Stromal cell of bone marrow (primary cell): ENCODE measurements around the gene TSPAN15.

Experiments
- DNase-seq: peaks from one replicate; pipeline ENCODE4 v3.0.0-alpha.2; 2012; ENCODE audit warnings: low read depth

TSPAN15 gene

GRCh38 chr10:69451209-69451783 is at the start of gene TSPAN15:
Gene TSPAN15, plus strand, starts transcription at chr10:69451465. Its CDS starts 130 bp downstream, at chr10:69451595.
- no peak for DNase-seq

DNA sequence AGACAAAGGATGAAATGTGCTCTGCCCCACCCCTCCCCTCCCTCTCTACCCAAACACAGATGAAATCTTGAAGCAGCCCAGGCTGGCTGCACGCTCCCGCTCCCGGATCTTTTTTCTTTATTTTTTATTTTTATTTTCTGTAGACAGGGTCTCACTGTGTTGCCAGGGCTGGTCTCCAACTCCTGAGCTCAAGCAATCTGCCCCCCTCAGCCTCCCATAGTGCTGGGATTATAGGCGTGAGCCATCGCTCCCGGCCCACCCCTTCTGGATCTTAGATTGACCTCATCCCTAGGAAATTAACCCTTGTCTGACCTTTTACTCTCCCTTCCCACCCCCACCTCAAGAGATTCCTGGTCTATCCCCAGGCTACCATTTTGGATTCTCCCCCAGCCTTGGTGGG is 48.9 kb upstream of the TSPAN15 start:
- DNase-seq = no peak

GRCh38 chr10:69403066-69403465 is 48.2 kb upstream of the TSPAN15 start:
- DNase-seq = no peak

DNA sequence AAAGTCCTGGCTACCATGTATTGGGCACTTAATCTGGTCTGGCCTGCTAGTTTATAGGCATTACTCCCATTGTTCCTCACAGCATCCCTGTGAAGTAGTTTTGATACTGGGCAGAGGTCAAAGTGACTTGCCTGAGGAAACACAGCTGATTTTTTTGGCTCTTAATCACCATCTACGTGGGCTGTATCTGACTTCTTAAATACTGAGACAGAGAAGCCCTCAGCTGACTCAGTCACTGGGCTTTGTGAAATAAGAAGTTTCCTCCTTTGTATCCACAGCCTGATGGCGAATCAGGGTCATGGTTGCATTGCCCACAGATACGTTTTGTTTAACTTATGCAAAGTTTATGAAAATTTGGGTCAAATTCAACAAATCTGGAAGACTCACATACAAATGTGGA is 47.7 kb upstream of the TSPAN15 start:
- peak; percentile 77 for DNase-seq

DNA sequence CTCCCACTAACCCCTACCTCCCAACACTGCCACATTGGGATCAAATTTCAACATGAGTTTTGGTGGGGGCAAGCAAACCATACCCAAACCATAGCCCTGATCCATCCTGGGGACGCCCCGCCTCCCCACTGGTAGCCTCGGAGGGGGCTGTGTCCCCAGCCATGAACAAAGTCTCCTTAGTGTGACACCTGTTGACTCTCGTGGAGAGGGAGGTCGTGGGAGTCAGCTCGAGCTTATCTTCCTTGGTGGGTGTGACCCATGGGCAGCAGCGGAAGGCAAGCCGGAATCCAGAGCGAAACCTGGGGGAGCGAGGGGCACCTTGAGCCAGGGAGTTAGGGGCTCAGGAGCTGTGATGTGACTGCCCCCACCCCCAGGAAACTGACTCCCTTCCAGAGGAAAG is 46.5 kb upstream of the TSPAN15 start:
- no peak for DNase-seq

DNA sequence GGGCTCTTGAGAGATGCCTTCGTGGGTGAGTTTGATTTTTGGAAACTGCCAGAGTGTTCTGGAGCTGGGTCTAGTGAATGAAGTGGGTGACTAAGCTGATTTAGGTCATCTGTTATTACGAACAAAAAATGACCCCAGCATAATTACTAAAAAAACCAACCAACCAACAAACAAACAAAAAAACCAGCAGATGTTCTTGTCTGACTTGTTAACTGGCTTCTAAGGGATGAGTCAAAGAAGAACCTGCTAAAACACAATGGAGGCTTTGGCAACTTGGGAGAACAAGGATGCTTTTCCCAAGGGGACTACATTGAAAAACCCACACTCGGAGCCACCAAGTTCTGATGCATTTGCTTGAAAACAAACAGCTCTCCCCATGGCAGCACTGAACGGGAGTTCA is 46.0 kb upstream of the TSPAN15 start:
- no peak for DNase-seq

DNA sequence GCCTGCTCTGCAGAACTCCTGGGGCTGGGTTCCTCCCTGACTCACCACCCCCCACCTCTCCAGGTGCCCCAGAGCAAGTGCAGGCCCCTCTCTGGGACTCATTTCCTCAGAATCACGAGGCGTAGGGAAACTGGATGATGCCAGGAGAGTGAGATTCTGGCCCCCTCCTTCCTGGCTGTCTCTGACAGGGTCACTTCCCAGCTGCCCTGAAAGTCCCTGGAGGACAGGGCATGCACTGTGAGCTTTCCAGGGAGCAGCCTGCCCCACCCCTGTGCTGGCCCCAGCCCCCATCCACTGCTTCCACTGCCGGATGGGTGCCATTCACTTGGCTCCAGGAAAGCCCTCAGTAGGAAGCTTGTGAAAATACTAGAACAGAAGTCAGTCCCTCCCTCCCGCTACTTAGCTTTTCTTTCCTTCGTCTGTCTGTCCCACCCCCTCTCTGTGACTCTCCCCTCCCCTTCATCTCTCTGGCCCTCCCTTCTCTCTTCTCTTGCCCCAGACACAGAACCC is 44.9 kb upstream of the TSPAN15 start:
- DNase-seq = no peak

DNA sequence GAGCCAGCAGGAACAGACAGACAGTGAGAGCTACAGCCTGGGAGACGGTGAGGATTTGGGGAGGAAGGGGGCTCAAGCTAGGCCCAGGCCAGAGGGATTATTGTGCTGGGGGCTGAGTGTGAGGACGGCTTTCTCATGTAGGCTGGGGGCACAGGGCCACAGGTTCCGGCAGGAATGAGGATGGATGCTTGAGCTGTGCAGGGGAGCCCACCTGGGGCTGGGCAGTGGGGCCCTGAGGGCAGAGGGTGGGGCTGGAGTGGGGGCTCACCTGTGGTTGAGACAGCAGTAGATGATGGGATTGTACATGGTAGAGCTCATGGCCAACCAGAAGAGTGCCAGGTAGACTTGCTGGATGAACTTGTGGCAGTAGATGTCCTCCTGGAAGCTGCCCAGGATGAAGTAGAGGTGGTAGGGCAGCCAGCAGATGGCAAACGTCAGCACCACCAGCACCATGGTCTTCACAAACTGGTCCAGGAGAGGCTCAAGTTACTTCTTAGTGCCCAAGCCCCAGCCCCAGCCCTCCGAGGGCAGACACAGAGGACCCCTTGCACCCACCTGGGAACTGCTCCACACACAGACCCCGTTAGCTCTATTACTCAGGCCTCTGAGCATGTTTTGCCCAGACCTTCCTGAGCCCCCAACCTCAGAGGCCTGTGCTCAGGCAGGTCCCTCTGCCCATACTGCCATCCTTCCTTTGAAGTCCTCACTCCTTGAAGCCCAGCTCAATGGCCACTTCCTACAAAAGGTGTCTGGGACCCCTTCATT is 44.3 kb upstream of the TSPAN15 start:
- no peak for DNase-seq

GRCh38 chr10:69407621-69408301 is 43.5 kb upstream of the TSPAN15 start:
- no peak for DNase-seq

- DNase-seq = peak; percentile 87
Observed at GRCh38 chr10:69408318-69409175, 42.7 kb upstream of the TSPAN15 start.

DNA sequence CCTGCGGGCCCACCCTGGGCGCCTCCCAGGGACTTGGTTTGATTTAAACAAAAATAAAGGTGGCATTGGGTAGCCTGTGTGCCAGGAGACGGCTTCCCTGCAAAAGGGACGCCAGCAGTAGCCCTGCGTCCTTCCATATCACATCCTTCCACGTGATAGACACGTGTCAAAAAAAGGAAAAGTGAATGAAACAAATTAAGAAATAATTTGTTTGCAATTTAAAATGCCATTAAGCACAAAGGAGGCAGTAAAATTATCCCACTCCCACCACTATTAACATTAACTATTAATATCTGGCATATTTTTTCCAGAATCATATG is 42.1 kb upstream of the TSPAN15 start:
- no peak for DNase-seq

GRCh38 chr10:69409968-69410367 is 41.3 kb upstream of the TSPAN15 start:
- no peak for DNase-seq

DNA sequence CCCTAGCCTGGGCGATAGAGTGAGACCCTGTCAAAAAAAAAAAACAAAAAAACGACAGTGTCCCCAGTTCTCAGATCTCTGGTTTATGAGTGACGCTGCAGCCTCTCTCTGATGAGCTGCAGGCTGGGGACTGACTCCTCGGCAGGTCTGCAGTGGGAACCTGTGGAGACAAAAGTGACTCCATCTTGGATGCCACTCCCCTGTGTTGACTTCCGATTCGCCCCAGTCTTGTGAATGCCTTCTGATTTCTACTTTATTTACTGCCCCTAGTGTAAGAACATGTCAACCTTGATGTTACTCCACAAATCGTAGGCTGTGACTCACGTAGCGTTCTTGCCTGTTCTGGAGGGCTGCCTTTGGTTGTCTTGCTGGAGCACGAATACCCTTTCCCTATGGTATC is 40.8 kb upstream of the TSPAN15 start:
- no peak for DNase-seq

- no peak for DNase-seq
Observed at GRCh38 chr10:69411476-69411875, 39.8 kb upstream of the TSPAN15 start.

GRCh38 chr10:69412232-69412790 is 39.0 kb upstream of the TSPAN15 start:
- DNase-seq = no peak

DNA sequence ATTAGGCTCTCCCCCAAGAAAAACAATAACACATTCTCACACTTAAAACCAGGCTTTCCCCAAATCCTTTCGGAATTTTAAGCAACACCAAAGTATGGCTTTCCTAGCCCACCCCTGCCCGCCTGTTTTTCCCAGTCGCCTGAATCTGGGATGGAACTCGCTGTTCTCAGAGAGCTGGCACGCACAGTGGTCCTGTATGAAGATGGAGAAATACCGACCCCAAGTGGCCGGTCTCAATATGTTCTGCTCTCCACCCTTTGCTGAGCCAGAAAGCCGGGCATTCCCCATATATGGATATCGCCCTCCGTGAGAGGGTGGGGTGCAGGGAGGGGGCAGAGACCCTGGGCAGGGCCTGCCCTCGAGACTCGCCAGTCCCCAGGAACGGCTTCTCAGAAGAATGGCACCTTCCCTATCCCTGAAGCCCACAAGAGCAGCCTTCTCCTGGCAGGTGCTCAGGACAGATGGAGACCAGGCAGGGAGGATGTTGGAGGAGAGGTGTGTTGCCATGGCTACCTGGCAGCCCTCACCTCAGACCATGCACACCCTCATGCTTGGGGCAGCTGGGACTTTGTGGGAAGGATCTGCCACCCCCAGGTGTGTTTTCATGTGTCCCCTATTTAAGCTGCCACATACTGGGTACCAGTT is 37.9 kb upstream of the TSPAN15 start:
- peak; percentile 53 for DNase-seq

DNA sequence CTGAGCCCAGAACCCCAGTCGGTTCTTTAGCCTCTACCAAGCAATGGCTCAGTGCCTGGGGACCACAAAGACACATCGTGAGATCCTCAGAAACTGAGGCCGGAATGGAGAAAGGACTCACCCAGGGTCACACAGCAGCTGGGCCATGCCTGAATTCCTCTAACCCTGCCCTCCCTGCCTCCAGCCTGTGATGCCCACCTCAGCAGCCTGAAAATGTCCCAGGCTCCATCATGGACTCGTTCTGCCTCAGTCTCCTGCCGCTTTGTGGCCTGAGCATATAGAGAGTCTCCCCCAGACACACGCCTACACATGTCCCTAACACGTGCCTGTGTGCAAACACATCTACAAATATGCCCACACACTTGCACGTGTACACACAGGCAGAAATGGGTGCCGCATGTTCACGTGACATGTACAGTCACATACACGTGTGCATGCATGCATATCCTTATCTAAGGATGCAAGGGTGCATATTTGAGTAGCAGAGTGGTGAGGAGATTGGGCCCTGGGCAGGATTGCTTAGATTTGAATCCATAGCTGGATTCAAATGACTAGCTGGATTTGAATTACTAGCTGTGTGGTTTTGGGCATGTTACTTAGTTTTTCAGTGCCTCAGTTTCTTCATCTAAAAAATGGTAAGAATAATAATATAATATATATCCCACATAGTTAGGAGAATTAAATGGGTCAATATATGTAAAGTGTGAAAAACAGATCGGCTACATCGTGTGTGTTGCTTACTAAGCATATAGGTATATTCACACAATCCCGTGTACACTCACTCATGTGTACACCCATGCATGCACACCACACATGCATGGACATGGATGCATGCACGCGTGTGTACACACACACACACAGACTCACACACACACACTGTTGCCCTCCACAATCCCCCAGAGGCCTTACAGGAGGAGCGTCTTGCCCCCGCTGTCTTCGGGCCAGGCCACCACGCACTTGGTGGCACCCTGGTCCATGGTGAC is 36.9 kb upstream of the TSPAN15 start:
- DNase-seq = no peak

GRCh38 chr10:69415049-69415448 is 36.2 kb upstream of the TSPAN15 start:
- no peak for DNase-seq

DNA sequence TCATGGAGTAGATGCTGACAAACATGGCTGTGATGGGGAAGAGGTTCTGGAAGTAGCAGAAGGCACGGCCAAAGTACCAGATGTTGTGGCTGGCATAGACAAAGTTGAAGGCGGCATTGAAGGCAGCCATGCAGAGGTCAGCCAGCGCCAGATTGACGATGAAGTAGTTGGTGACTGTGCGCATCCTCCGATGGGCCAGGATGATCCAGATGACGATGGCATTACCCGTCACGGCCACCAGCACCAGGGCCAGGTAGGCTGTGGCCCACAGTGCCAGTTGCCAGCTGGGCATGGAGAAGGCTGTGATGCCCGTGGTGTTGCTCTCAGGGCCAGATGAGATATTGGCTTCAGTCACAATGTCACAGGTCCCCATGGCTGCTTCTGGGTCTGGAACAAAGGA is 35.3 kb upstream of the TSPAN15 start:
- DNase-seq = no peak

- no peak for DNase-seq
Observed at GRCh38 chr10:69416695-69417094, 34.6 kb upstream of the TSPAN15 start, which contains the start of gene TACR2. Gene TACR2, minus strand, starts transcription at chr10:69416918. Its CDS starts 595 bp downstream, at chr10:69416323.
